Retinal pigment epithelial cell (primary cell): Measurements from ENCODE around the gene DNAJB9.

Experiments used
- DNase-seq: peaks from one replicate; pipeline ENCODE4 v3.0.0-alpha.2; 2010; ENCODE audit warnings: low read depth
- H3K4me3 ChIP-seq: 2 replicates; pipeline ENCODE4 v1.5.1; 2011; ENCODE audit warnings: mild to moderate bottlenecking, low read length, control low read depth, moderate library complexity
- CTCF ChIP-seq: conservative IDR thresholded peaks from 2 replicates; pipeline ENCODE4 v1.5.1; 2011; ENCODE audit warnings: low read depth, low read length, control low read depth, inconsistent platforms

The DNAJB9 gene

GRCh38 chr7:108572480-108572879 lies 2.8 kb downstream of the DNAJB9 start:
- TF ChIP-seq CTCF: no peak
- H3K4me3 ChIP-seq: no peak overlapping the region
- DNase-seq: no peak

- no peak for DNase-seq
- no peak overlapping the region for H3K4me3 ChIP-seq
- no peak for TF ChIP-seq CTCF
Measured at GRCh38 chr7:108575156-108575555, 5.5 kb downstream of the DNAJB9 start.

GRCh38 chr7:108576116-108576515 lies 6.4 kb downstream of the DNAJB9 start:
- H3K4me3 ChIP-seq: no peak overlapping the region
- DNase-seq: no peak
- no peak for TF ChIP-seq CTCF

- no peak for TF ChIP-seq CTCF
- no peak for DNase-seq
- no peak overlapping the region for H3K4me3 ChIP-seq
Measured at GRCh38 chr7:108578937-108579336, 9.3 kb downstream of the DNAJB9 start.

DNA sequence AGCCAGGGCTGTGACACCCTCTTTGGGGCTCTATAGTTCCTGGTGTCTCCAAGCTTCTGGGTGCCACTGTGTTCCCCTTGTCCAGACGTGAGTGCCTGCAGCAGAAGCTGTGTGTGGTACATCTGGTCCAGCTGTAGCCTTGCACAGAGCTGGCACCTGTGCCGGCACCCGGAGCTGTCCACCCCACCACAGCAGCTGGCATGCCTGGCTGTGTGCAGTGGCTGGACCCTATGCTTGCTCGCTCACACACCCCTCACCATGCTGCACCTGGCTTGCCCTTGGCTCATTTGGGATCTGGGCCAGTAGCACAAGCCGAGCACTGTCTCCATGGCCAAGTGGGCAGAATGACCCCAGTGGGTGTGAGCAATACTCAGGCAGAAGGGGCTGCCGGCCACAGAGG lies 10.6 kb downstream of the DNAJB9 start:
- no peak overlapping the region for H3K4me3 ChIP-seq
- no peak for TF ChIP-seq CTCF
- DNase-seq: no peak

- TF ChIP-seq CTCF: no peak
- peak; percentile 31 for DNase-seq
- no peak overlapping the region for H3K4me3 ChIP-seq
Measured at GRCh38 chr7:108581655-108582491, 12.2 kb downstream of the DNAJB9 start.

DNA sequence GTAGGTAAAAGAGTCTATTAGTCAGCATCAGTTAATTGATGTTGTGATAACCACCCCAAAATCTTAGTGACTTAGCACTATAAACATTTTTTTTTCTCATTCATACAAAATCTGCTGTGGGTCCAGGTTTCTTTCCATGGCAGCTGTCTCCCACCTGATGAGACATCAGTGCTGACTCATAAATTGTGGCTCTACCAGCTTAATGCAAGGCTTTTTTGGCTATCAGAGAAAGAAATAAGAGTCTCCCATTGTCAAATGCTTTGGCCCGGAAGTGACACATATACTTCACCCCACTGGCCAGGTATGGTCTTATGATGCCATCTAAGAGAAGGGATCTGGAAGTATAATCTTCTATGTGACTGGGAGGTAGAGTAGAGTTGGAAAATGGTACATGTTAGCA lies 14.5 kb downstream of the DNAJB9 start:
- TF ChIP-seq CTCF: no peak
- no peak overlapping the region for H3K4me3 ChIP-seq
- no peak for DNase-seq
